ES-I3 (cell line): ENCODE data around the gene PPP1R13L.

ENCODE experiments used
- H3K36me3 ChIP-seq: 2 replicates; pipeline ENCODE4 v1.6.1; 2013; ENCODE audit warnings: mild to moderate bottlenecking, low read length, control low read depth, moderate library complexity; ENCODE audit not compliant: insufficient read depth
- H3K4me1 ChIP-seq: 2 replicates; pipeline ENCODE4 v1.6.1; 2013; ENCODE audit warnings: mild to moderate bottlenecking, control low read depth, low read length; ENCODE audit not compliant: insufficient read depth
- H3K9ac ChIP-seq: 2 replicates; pipeline ENCODE4 v1.6.1; 2013; ENCODE audit warnings: low read depth, mild to moderate bottlenecking, low read length, moderate library complexity
- H3K9me3 ChIP-seq: 2 replicates; pipeline ENCODE4 v1.6.1; 2013; ENCODE audit warnings: mild to moderate bottlenecking, low read length, moderate library complexity; ENCODE audit not compliant: control insufficient read depth, insufficient read depth

The PPP1R13L gene

GRCh38 chr19:45355910-45356309 lies 49.0 kb downstream of the PPP1R13L start:
- H3K4me1 ChIP-seq = no peaks in the 10 kb centered on the region
- H3K36me3 ChIP-seq = peaks cover 15% of the 10 kb centered on the region; the same call in 1 of the 2 replicates
- H3K9me3 ChIP-seq = no peaks in the 10 kb centered on the region
- H3K9ac ChIP-seq = no peak overlapping the region

- Histone ChIP-seq H3K36me3 (peaks cover 15% of the 10 kb centered on the region; the same call in 1 of the 2 replicates), H3K4me1 (no peaks in the 10 kb centered on the region), H3K9ac (no peak overlapping the region), H3K9me3 (no peaks in the 10 kb centered on the region)
These were observed 49.5 kb downstream of the PPP1R13L start for GRCh38 chr19:45355402-45355801.

GRCh38 chr19:45354241-45354842 lies 50.5 kb downstream of the PPP1R13L start:
- Histone ChIP-seq H3K36me3 (peaks cover 10% of the 10 kb centered on the region; the same call in 1 of the 2 replicates), H3K9ac (no peak overlapping the region), H3K9me3 (no peaks in the 10 kb centered on the region)

GRCh38 chr19:45352914-45353796 lies 51.7 kb downstream of the PPP1R13L start:
- no peak overlapping the region for H3K9ac ChIP-seq
- no peaks in the 10 kb centered on the region for H3K4me1 ChIP-seq
- peaks cover 8% of the 10 kb centered on the region for H3K36me3 ChIP-seq
- no peaks in the 10 kb centered on the region for H3K9me3 ChIP-seq

More at GRCh38 chr19:45354241-45354842, 50.5 kb downstream of the PPP1R13L start:
- no peaks in the 10 kb centered on the region for H3K4me1 ChIP-seq

GRCh38 chr19:45352471-45352870 lies 52.4 kb downstream of the PPP1R13L start:
- Histone ChIP-seq H3K4me1 (no peaks in the 10 kb centered on the region), H3K36me3 (peaks cover 8% of the 10 kb centered on the region), H3K9me3 (no peaks in the 10 kb centered on the region), H3K9ac (no peak overlapping the region)

GRCh38 chr19:45352062-45352461 lies 52.8 kb downstream of the PPP1R13L start:
- Histone ChIP-seq H3K4me1 (no peaks in the 10 kb centered on the region), H3K9ac (no peak overlapping the region), H3K36me3 (peaks cover 8% of the 10 kb centered on the region), H3K9me3 (no peaks in the 10 kb centered on the region)

- no peaks in the 10 kb centered on the region for H3K9me3 ChIP-seq
- H3K36me3 ChIP-seq = peaks cover 8% of the 10 kb centered on the region
- no peak overlapping the region for H3K9ac ChIP-seq
- no peaks in the 10 kb centered on the region for H3K4me1 ChIP-seq
These were observed 53.4 kb downstream of the PPP1R13L start for GRCh38 chr19:45351401-45351952.

- no peaks in the 10 kb centered on the region for H3K9me3 ChIP-seq
- no peaks in the 10 kb centered on the region for H3K4me1 ChIP-seq
- H3K36me3 ChIP-seq = peaks cover 6% of the 10 kb centered on the region
- H3K9ac ChIP-seq = no peak overlapping the region
These were observed 54.3 kb downstream of the PPP1R13L start for GRCh38 chr19:45350477-45351058.

- Histone ChIP-seq H3K9me3 (no peaks in the 10 kb centered on the region), H3K36me3 (peaks cover 6% of the 10 kb centered on the region), H3K4me1 (no peaks in the 10 kb centered on the region), H3K9ac (no peak overlapping the region)
These were observed 55.4 kb downstream of the PPP1R13L start for GRCh38 chr19:45349430-45349941.

GRCh38 chr19:45349126-45349415 lies 55.8 kb downstream of the PPP1R13L start:
- Histone ChIP-seq H3K36me3 (peaks cover 6% of the 10 kb centered on the region), H3K9ac (no peak overlapping the region), H3K4me1 (no peaks in the 10 kb centered on the region), H3K9me3 (no peaks in the 10 kb centered on the region)

GRCh38 chr19:45348367-45349125 lies 56.3 kb downstream of the PPP1R13L start:
- no peaks in the 10 kb centered on the region for H3K4me1 ChIP-seq
- H3K36me3 ChIP-seq = peaks cover 6% of the 10 kb centered on the region
- no peaks in the 10 kb centered on the region for H3K9me3 ChIP-seq
- H3K9ac ChIP-seq = no peak overlapping the region

- H3K4me1 ChIP-seq = no peaks in the 10 kb centered on the region
These were observed 57.1 kb downstream of the PPP1R13L start for GRCh38 chr19:45347570-45348366.

GRCh38 chr19:45346449-45346848 lies 58.4 kb downstream of the PPP1R13L start:
- no peaks in the 10 kb centered on the region for H3K4me1 ChIP-seq
- H3K36me3 ChIP-seq = no peaks in the 10 kb centered on the region; the same call in 1 of the 2 replicates
- H3K9me3 ChIP-seq = no peaks in the 10 kb centered on the region

More at GRCh38 chr19:45347570-45348366, 57.1 kb downstream of the PPP1R13L start:
- H3K9me3 ChIP-seq = no peaks in the 10 kb centered on the region
- H3K36me3 ChIP-seq = peaks cover 6% of the 10 kb centered on the region
- H3K9ac ChIP-seq = no peak overlapping the region

More at GRCh38 chr19:45346449-45346848, 58.4 kb downstream of the PPP1R13L start:
- no peak overlapping the region for H3K9ac ChIP-seq
